PC-9 (cell line): ENCODE measurements around the gene FBXO41.

Experiments
- CTCF ChIP-seq: fragments of 200-600 bp; sonication (generic); conservative IDR thresholded peaks from 2 replicates; pipeline ENCODE4 v1.6.1; 2017; ENCODE audit warnings: mixed run types, antibody characterized with exemption, mild to moderate bottlenecking, moderate library complexity
- EZH2 ChIP-seq: fragments of 200-600 bp; sonication (generic); IDR thresholded peaks from 2 replicates; pipeline ENCODE4 v1.8.0; 2017; ENCODE audit warnings: antibody characterized with exemption, low read depth

- TF ChIP-seq CTCF (no peak), EZH2 (no peak)
Measured at GRCh38 chr2:73210019-73210418, 74.3 kb downstream of the FBXO41 start.
